ENCODE data around the gene SEMA4B. TPM values are rescaled to one million over a fixed set of nuclear protein-coding genes. Genes with fewer than 3 reads are reported as not detected.
A peak's percentile ranks its signal among the peaks of the same experiment; 100 is the strongest.

Gene SEMA4B
- total and polyA plus RNA-seq, 2 donors (not counting 1 experiment from before 2014, with no cell fraction given) = 285 to 336 TPM

DNA sequence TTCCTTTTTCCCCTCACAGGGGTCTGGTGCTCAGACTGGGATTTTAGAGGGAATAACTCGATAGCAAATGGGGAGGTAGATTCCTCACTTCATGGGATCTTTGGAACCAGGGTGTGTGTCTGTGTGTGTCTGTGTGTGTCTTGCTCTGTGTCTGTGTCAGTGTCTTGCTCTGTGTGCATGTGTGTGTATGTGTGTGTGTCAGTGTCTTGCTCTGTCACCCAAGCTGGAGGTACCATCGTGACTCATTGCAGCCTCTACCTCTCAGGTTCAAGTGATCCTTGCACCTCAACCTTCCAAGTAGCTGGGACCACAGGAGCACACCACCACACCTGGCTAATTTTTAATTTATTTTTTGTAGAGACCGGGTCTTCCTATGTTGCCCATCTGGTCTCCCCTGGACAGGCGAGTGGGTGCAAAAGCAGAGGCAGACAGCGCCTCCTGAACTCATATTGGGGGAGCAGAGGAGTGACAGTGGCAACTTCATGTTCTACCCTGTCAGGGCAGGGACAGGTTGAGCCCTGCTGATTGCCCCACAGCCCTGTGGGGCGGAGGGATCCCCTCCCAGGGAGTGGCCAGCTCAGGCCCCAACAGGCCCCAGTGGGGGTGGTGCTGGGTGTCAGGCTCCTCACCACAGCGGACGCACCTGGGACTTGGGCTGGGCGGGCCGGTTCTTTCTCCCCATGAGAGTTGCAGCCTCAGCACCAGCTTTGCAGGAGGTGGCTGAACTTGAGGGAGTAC is 10.4 kb upstream of the SEMA4B start:
- H3K4me1 ChIP-seq (ENCODE audit: control insufficient read depth in 2 of 2, insufficient read depth in 2 of 2, low read length in 2 of 2) = peaks cover 90 to 100% of the 10 kb centered on the region in 2 donors
- TF ChIP-seq, protein P1, sequence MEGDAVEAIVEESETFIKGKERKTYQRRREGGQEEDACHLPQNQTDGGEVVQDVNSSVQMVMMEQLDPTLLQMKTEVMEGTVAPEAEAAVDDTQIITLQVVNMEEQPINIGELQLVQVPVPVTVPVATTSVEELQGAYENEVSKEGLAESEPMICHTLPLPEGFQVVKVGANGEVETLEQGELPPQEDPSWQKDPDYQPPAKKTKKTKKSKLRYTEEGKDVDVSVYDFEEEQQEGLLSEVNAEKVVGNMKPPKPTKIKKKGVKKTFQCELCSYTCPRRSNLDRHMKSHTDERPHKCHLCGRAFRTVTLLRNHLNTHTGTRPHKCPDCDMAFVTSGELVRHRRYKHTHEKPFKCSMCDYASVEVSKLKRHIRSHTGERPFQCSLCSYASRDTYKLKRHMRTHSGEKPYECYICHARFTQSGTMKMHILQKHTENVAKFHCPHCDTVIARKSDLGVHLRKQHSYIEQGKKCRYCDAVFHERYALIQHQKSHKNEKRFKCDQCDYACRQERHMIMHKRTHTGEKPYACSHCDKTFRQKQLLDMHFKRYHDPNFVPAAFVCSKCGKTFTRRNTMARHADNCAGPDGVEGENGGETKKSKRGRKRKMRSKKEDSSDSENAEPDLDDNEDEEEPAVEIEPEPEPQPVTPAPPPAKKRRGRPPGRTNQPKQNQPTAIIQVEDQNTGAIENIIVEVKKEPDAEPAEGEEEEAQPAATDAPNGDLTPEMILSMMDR (IDR thresholded peaks at IDR 0.05) = no peak
- TF ChIP-seq EZH2 (IDR thresholded peaks at IDR 0.05; ENCODE audit: borderline replicate concordance, insufficient read depth, low read depth, low read length, poor library complexity, severe bottlenecking) = no peak
- ChIA-PET POLR2A (interaction anchor here (1.0 to 6.2 kb wide), 9 partner anchors 9 to 197 kb away, joined by 3 to 163 read pairs (median 9); partner anchors contain the start of genes CIB1, GDPGP1, IQGAP1 and SEMA4B), CTCF (interaction anchor here (0.7 to 12.1 kb wide), 11 partner anchors 10 to 88 kb away, joined by 3 to 274 read pairs (median 17); partner anchors contain the start of genes CIB1, GDPGP1, IDH2 and SEMA4B)
- H3K9me3 ChIP-seq (ENCODE audit: control extremely low read depth in 1 of 3, control insufficient read depth in 2 of 3, insufficient read depth in 1 of 3, low read length in 2 of 3) = no peaks in the 10 kb centered on the region
- H3K27me3 ChIP-seq (replicated peaks in 1 of 4; ENCODE audit: control extremely low read depth in 1 of 4, control insufficient read depth in 3 of 4, insufficient read depth in 4 of 4, low read length in 3 of 4) = no peaks in the 10 kb centered on the region
- H3K9ac ChIP-seq (ENCODE audit: low read length) = peak overlapping the region; percentile 46
- H4K20me1 ChIP-seq (ENCODE audit: control insufficient read depth, insufficient read depth, low read length, poor library complexity, severe bottlenecking) = no peaks in the 10 kb centered on the region
- H3K79me2 ChIP-seq (ENCODE audit: control insufficient read depth, insufficient read depth, low read length) = peaks cover 61% of the 10 kb centered on the region
- DNase-seq (peak; percentile 88), ATAC-seq (ENCODE audit: low read depth) (peak; percentile 74)
- peaks cover 0 to 15% of the 10 kb centered on the region in 2 experiments for H3K36me3 ChIP-seq (replicated peaks in 1 of 2; ENCODE audit: control extremely low read depth in 1 of 2, control insufficient read depth in 1 of 2, extremely low read depth in 1 of 2, insufficient read depth in 2 of 2, low read length in 1 of 2)
- Mint-ChIP-seq H3K27me3 (no peaks in the 10 kb centered on the region), H3K4me1 (peaks cover 79% of the 10 kb centered on the region), H3K27ac (peak overlapping the region; percentile 97), H3K4me3 (peak overlapping the region; percentile 87), H3K9me3 (ENCODE audit: insufficient read depth) (no peaks in the 10 kb centered on the region)
- intact Hi-C loops (cut with micrococcal nuclease) = loop anchor here (1.0 to 5.0 kb wide), 6 partner anchors 11 to 742 kb away; partner anchors contain the start of genes GDPGP1, HDDC3, IQGAP1 and NGRN
- H3K27ac ChIP-seq (ENCODE audit: low read length in 2 of 2) = peak overlapping the region; percentile 88 to 91
- peak overlapping the region in 4 of 5 experiments; percentile 53 to 58 (median 55) for H3K4me3 ChIP-seq (ENCODE audit: control extremely low read depth in 1 of 5, extremely low read depth in 1 of 5, insufficient read depth in 1 of 5, low read depth in 2 of 5, low read length in 4 of 5)
- WGBS (ENCODE audit: insufficient coverage) = 19% methylated on average over 9 of the region's 10 CpGs
- H2AFZ ChIP-seq (ENCODE audit: insufficient read depth, low read depth, low read length, poor library complexity, severe bottlenecking) = no peak overlapping the region
- H3K4me2 ChIP-seq (replicated peaks; ENCODE audit: low read depth, low read length, poor library complexity, severe bottlenecking) = peak overlapping the region; percentile 83
